IgD-negative memory B cell (primary cell): Measurements from ENCODE around the gene CRELD2. TPM values are rescaled to one million over a fixed set of nuclear protein-coding genes. Genes with fewer than 3 reads are reported as not detected.

Source experiments
- H3K27ac Mint-ChIP-seq, 3 donors: one replicate each; pipeline ENCODE4 v1.8.0; 2020 to 2022; ENCODE audit warnings: mild to moderate bottlenecking in 3 of 3, mixed read lengths in 3 of 3, moderate library complexity in 1 of 3
- H3K27me3 Mint-ChIP-seq: one replicate; pipeline ENCODE4 v1.8.0; 2021; ENCODE audit warnings: mixed read lengths
- H3K36me3 Mint-ChIP-seq: one replicate; pipeline ENCODE4 v1.8.0; 2020; ENCODE audit warnings: mild to moderate bottlenecking, mixed read lengths
- H3K4me1 Mint-ChIP-seq, 3 donors: one replicate each; pipeline ENCODE4 v1.8.0; 2020 to 2022; ENCODE audit warnings: mixed read lengths in 3 of 3, mild to moderate bottlenecking in 1 of 3
- H3K4me3 Mint-ChIP-seq, 4 donors: one replicate each; pipeline ENCODE4 v1.8.0; 2020 to 2022; ENCODE audit warnings: mild to moderate bottlenecking in 4 of 4, mixed read lengths in 4 of 4, moderate library complexity in 3 of 4
- H3K9me3 Mint-ChIP-seq, 3 donors: one replicate each; pipeline ENCODE4 v1.8.0; 2020 to 2021; ENCODE audit warnings: mixed read lengths in 3 of 3, mild to moderate bottlenecking in 1 of 3
- polyA plus RNA-seq: library from polyadenylated mRNA; unstranded; fragments of 300-500 nt; fragmentation: Illumina TruSeq; gene quantifications from one replicate; pipeline ENCODE4 v1.2.3, GENCODE V29; 2021

CRELD2 gene
- polyA plus RNA-seq, 1 donor from 2014 or later, result 29.7 TPM

DNA sequence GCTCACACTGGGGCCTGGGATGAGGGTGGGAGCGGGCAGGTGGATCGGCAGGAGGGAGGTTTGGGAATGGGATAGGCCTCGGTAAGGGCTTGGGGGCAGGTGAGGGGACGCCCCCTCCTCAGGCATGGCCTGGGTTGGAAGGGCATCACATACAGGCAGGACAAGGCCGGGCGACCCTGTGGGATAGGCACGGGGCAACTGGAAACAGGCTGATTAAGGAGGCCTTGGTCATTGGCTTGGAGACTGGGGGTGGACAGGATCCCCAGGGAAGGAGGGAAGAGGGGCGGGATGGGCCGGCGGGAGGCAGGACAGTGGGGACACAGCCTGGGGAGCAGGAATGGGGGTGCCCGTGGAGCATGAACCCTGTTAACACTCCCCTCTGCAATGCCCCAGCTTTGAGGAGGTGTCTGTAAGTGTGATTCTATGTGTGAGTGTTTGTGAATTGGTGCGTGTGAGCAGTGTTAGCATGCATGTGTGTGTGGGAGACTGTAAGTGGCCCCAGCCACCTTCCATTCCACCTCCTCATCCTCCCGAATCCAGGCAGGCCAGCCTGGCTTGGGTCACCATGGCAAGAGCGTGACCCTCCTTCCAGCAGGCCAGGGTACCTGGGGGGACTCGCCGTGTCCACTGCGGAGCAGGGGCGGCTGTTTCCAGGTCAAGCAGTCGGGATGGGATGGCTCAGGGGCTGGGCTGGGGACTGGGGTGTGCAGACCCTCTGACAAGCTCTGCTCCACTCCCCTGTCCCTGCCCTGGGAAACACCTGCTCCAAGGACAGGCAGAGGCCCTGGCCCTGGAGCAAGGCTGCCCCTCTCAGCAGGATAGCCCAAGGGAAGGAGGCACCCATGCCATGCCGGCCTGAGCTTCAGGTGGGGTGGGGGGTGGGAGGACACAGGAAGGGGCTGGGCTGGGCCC is 38.7 kb downstream of the CRELD2 start:
- H3K27ac Mint-ChIP-seq, result peak overlapping the region in 1 of 3 donors; percentile 74
- peak overlapping the region in 1 of 4 donors; percentile 18 for H3K4me3 Mint-ChIP-seq
- H3K9me3 Mint-ChIP-seq, result no peaks in the 10 kb centered on the region
- no peaks in the 10 kb centered on the region for H3K36me3 Mint-ChIP-seq
- H3K27me3 Mint-ChIP-seq, result no peaks in the 10 kb centered on the region
- H3K4me1 Mint-ChIP-seq, result peaks cover 0 to 2% (median 2%) of the 10 kb centered on the region in 3 donors

DNA sequence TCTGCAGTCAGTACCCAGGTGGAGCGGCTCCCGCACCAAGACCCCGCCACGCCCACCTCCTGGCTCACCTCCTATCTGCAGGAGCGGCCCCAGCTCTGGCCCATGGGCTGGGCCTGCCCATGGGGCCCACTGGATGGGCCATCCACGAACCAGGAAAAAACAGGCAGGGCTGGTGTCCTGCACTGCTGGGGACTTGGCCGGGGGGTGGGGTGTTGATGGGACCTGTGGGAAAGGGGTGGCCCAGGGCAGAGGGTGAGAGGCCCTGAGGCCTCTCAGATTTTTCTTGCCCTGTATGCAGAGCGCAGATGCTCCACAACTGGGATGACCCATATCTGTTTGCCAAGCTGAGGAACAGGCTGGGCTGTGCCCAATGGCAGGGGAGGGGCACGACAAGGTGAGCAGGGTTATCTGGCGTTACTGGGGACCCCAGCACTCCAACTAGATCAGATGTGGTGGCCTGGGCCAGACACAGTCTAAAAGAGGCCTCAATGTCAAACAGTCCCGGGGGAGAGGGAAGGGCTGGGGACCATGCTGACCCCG is 39.5 kb downstream of the CRELD2 start:
- Mint-ChIP-seq H3K27me3 (no peaks in the 10 kb centered on the region), H3K36me3 (peaks cover 2% of the 10 kb centered on the region), H3K9me3 (no peaks in the 10 kb centered on the region), H3K4me1 (peaks cover 0 to 2% (median 2%) of the 10 kb centered on the region in 3 donors), H3K27ac (peak overlapping the region in 1 of 3 donors; percentile 92), H3K4me3 (peak overlapping the region in 2 of 4 donors; percentile 65 to 87)

DNA sequence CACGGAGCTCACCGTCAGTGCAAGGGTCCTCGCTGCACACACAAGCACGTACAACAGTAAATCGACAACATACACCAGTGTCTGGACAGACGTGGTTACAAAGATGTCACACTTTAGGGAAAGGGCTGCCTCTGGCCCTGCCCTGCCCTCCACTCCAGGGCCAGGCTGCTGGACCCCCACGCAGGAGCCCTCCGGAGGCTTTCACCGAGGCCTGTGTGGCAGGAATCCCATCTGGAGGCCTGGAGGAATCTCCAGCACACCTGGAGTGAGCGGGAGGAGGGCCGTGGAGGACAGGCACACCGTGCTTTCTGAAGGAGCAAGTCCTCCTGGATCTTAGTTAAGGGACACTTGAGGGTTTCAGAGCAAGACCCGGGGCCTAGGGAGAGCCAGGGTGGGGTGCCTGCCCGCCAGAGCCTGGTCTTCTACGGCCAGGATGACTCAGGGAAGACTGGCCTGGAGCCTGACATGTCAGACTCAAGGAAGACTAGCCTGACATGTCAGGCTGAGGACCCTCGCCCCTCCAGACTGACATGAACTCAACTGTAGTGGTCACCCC is 40.0 kb downstream of the CRELD2 start:
- H3K27me3 Mint-ChIP-seq, result no peaks in the 10 kb centered on the region
- H3K4me3 Mint-ChIP-seq, result peak overlapping the region in 3 of 4 donors; percentile 46 to 87 (median 73)
- H3K9me3 Mint-ChIP-seq, result no peaks in the 10 kb centered on the region
- H3K36me3 Mint-ChIP-seq, result peaks cover 4% of the 10 kb centered on the region
- H3K27ac Mint-ChIP-seq, result peak overlapping the region in 1 of 3 donors; percentile 92
- H3K4me1 Mint-ChIP-seq, result peaks cover 0 to 5% (median 2%) of the 10 kb centered on the region in 3 donors

DNA sequence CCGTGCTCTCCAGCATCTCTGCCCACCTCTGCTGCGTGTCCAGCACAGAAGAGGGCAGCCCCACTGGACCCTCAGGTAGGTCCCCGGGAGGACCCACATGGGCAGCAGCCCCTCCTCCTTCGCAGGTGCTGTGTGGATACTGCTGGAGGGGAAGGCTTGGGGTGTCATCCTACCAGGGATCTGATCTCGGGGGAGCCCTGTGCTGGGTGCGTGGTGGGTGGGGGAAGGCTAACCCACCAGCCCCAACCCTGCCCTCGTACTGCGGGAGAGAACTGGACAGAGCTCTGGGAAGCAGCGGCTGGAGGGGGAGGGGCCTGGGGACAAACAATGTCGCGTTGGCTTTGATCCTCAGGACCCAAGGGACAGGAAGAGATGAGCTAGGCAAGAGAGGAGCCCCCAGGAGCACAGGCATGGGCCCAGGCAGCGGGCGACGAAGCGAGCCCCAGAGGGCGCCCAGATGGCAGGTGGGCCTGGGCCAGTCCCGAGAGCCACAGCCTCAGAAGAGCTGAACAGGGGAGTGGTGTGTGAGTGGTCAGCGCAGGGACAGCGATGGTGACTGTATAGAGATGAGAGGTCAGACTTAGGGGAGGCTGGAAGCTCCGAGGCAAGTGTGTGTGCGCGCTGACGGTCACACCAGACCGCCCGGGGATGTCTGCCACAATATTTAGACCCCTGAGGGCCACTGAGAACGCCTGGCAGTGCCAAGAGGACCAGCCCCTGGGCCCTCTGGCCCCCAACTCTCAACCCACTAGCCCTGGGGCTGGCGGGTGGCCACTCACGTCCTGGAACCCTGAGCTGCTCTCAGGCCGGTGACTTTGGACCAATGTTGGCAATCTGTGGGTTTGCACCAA is 40.7 kb downstream of the CRELD2 start:
- no peaks in the 10 kb centered on the region for H3K27me3 Mint-ChIP-seq

DNA sequence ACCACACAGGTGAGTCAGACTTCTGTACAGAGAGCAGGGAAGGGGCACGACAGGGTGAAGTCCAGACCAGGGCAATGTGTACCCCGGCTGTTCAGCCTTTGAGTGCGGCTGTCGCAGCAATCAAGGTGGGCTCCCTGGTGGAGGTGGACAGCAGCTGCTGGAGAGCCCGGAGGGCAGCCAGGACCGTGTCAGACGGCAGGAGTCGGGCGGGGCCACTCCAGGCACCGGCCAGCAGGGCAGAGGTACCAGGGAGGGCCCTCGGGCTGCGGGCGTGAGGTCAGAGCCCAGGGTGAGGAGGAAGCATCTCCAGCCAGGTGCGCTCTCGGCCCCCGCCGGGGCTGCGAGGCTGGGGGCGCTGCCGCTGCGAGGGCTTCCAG is 41.3 kb downstream of the CRELD2 start:
- no peaks in the 10 kb centered on the region for H3K27me3 Mint-ChIP-seq
- peak overlapping the region; percentile 90 to 92 (median 91) for H3K27ac Mint-ChIP-seq
- H3K4me1 Mint-ChIP-seq, result peaks cover 5 to 12% (median 7%) of the 10 kb centered on the region in 3 donors
- no peaks in the 10 kb centered on the region for H3K9me3 Mint-ChIP-seq
- H3K36me3 Mint-ChIP-seq, result peaks cover 10% of the 10 kb centered on the region
- peak overlapping the region; percentile 74 to 87 (median 82) for H3K4me3 Mint-ChIP-seq

More for the DNA sequence above, 40.7 kb downstream of the CRELD2 start:
- Mint-ChIP-seq H3K4me1 (peaks cover 5 to 12% (median 5%) of the 10 kb centered on the region in 3 donors), H3K36me3 (peaks cover 10% of the 10 kb centered on the region), H3K9me3 (no peaks in the 10 kb centered on the region), H3K27ac (peak overlapping the region; percentile 90 to 92 (median 91)), H3K4me3 (peak overlapping the region; percentile 74 to 87 (median 82))

DNA sequence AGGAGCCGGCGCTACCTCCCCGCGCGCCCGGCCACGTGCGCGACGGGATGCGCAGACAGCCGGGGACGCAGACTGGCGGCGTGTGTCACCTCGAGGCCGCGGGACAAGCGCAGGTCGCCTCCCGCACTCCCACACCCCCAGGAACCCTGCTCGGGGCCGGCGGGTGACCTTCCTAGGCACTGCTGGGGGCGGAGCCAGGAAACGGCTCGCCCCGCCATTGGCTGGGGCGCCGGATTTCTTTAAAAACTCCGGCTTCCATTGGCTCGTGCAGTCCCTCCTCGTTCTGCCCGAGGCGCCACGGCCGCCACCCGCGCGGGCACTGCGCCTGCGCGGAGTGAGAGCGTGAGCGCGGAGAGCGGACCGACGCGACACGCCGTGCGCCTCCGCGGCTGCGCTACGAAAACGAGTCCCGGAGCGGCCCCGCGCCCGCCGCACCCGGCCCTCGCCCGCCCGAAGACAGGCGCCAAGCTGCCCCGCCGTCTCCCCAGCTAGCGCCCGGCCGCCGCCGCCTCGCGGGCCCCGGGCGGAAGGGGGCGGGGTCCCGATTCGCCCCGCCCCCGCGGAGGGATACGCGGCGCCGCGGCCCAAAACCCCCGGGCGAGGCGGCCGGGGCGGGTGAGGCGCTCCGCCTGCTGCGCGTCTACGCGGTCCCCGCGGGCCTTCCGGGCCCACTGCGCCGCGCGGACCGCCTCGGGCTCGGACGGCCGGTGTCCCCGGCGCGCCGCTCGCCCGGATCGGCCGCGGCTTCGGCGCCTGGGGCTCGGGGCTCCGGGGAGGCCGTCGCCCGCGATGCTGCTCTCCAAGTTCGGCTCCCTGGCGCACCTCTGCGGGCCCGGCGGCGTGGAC is 41.9 kb downstream of the CRELD2 start, which contains the start of gene PIM3:
TSS of gene PIM3 (plus strand) at position 614 of the 846 bp plus-strand sequence. CDS start at position 790, 176 bp downstream.
- Mint-ChIP-seq H3K9me3 (no peaks in the 10 kb centered on the region), H3K27ac (peak within 1 kb of the TSS; percentile 94 to 100 (median 95)), H3K36me3 (peaks cover 10% of the 10 kb centered on the region), H3K27me3 (no peaks in the 10 kb centered on the region), H3K4me1 (peaks cover 5 to 14% (median 7%) of the 10 kb centered on the region in 3 donors), H3K4me3 (peak within 1 kb of the TSS; percentile 87 to 97 (median 92))

DNA sequence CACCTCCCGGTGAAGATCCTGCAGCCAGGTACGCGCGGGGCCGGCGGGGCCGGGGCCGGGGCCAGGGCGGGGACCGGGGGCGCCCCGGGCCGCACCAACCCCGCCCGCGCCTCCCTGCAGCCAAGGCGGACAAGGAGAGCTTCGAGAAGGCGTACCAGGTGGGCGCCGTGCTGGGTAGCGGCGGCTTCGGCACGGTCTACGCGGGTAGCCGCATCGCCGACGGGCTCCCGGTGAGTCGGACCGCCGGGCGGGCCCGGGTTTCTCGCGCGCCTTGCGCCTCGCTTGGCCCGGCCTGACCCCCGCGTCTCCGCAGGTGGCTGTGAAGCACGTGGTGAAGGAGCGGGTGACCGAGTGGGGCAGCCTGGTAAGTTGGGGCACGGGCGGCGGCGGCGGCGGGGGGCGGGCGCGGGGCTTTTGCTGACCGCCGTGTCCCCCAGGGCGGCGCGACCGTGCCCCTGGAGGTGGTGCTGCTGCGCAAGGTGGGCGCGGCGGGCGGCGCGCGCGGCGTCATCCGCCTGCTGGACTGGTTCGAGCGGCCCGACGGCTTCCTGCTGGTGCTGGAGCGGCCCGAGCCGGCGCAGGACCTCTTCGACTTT is 42.7 kb downstream of the CRELD2 start:
- Mint-ChIP-seq H3K27me3 (no peaks in the 10 kb centered on the region), H3K4me1 (peaks cover 5 to 14% (median 7%) of the 10 kb centered on the region in 3 donors), H3K27ac (peak overlapping the region; percentile 94 to 100 (median 95)), H3K36me3 (peaks cover 10% of the 10 kb centered on the region), H3K4me3 (peak overlapping the region; percentile 87 to 97 (median 92)), H3K9me3 (no peaks in the 10 kb centered on the region)

DNA sequence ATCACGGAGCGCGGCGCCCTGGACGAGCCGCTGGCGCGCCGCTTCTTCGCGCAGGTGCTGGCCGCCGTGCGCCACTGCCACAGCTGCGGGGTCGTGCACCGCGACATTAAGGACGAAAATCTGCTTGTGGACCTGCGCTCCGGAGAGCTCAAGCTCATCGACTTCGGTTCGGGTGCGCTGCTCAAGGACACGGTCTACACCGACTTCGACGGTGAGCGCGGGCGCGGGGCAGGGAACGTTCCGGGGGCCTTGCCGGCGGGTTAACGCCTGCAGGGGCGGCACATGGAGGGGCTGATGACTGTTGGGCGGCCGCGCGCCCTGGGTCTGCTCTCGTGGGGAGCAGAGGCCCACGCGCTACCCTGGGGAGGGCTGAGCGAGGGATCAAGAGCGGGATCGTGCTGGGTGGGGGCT is 43.2 kb downstream of the CRELD2 start:
- H3K36me3 Mint-ChIP-seq, result peaks cover 10% of the 10 kb centered on the region
- peak overlapping the region; percentile 94 to 100 (median 95) for H3K27ac Mint-ChIP-seq
- peaks cover 5 to 14% (median 7%) of the 10 kb centered on the region in 3 donors for H3K4me1 Mint-ChIP-seq
- peak overlapping the region; percentile 87 to 97 (median 92) for H3K4me3 Mint-ChIP-seq
- no peaks in the 10 kb centered on the region for H3K9me3 Mint-ChIP-seq
- H3K27me3 Mint-ChIP-seq, result no peaks in the 10 kb centered on the region

DNA sequence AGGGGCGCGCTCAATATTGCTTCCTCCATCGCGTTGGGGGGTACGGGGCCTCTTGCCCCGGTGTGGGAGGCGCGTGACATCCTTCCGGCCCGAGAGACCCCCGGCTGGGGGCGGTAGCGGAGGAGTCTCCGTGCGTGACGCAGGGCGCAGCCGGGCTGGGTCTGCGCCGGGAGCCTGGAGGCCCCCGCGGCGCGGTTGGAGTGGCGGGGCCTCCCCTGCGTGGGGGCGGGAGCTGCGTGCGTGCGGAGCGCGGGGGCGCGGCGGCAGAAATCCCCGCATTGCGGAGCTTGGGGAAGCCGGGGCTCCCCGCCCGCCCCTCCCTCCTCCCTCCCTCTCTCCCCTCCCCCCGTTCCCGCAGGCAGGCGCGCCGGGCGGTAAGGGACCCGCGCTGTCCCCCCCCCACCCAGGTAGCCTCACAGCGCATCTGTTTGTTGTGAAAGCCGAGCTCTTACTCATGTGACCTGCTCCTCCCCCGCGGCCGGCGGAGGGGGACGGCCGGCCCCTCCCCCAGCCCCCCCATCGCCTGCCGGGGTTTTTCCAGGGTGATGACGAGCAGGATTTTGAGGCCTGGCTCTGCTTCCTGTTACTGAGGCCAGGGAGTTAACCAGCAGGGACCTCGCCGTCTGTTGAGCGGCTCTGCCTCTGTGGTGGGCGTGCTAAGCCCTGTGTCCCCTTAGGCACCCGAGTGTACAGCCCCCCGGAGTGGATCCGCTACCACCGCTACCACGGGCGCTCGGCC is 43.7 kb downstream of the CRELD2 start:
- no peaks in the 10 kb centered on the region for H3K27me3 Mint-ChIP-seq
- peak overlapping the region; percentile 95 to 100 (median 97) for H3K27ac Mint-ChIP-seq
- H3K4me1 Mint-ChIP-seq, result peaks cover 7 to 16% (median 7%) of the 10 kb centered on the region in 3 donors
- no peaks in the 10 kb centered on the region for H3K9me3 Mint-ChIP-seq
- H3K36me3 Mint-ChIP-seq, result peaks cover 10% of the 10 kb centered on the region
- peak overlapping the region; percentile 87 to 97 (median 92) for H3K4me3 Mint-ChIP-seq

DNA sequence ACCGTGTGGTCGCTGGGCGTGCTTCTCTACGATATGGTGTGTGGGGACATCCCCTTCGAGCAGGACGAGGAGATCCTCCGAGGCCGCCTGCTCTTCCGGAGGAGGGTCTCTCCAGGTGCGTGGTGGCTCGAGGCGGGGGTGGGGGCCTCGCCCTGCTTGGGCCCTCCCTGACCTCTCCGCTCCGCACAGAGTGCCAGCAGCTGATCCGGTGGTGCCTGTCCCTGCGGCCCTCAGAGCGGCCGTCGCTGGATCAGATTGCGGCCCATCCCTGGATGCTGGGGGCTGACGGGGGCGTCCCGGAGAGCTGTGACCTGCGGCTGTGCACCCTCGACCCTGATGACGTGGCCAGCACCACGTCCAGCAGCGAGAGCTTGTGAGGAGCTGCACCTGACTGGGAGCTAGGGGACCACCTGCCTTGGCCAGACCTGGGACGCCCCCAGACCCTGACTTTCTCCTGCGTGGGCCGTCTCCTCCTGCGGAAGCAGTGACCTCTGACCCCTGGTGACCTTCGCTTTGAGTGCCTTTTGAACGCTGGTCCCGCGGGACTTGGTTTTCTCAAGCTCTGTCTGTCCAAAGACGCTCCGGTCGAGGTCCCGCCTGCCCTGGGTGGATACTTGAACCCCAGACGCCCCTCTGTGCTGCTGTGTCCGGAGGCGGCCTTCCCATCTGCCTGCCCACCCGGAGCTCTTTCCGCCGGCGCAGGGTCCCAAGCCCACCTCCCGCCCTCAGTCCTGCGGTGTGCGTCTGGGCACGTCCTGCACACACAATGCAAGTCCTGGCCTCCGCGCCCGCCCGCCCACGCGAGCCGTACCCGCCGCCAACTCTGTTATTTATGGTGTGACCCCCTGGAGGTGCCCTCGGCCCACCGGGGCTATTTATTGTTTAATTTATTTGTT is 44.6 kb downstream of the CRELD2 start:
- Mint-ChIP-seq H3K9me3 (no peaks in the 10 kb centered on the region), H3K27me3 (no peaks in the 10 kb centered on the region), H3K27ac (peak overlapping the region; percentile 83 to 100 (median 97)), H3K4me1 (peaks cover 12 to 21% (median 15%) of the 10 kb centered on the region in 3 donors), H3K4me3 (peak overlapping the region; percentile 77 to 97 (median 86)), H3K36me3 (peaks cover 10% of the 10 kb centered on the region)

DNA sequence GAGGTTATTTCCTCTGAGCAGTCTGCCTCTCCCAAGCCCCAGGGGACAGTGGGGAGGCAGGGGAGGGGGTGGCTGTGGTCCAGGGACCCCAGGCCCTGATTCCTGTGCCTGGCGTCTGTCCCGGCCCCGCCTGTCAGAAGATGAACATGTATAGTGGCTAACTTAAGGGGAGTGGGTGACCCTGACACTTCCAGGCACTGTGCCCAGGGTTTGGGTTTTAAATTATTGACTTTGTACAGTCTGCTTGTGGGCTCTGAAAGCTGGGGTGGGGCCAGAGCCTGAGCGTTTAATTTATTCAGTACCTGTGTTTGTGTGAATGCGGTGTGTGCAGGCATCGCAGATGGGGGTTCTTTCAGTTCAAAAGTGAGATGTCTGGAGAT is 45.2 kb downstream of the CRELD2 start:
- peak overlapping the region; percentile 83 to 100 (median 97) for H3K27ac Mint-ChIP-seq
- H3K4me1 Mint-ChIP-seq, result peaks cover 12 to 21% (median 15%) of the 10 kb centered on the region in 3 donors
- H3K9me3 Mint-ChIP-seq, result no peaks in the 10 kb centered on the region
- peaks cover 10% of the 10 kb centered on the region for H3K36me3 Mint-ChIP-seq
- H3K4me3 Mint-ChIP-seq, result peak overlapping the region; percentile 61 to 97 (median 84)
- H3K27me3 Mint-ChIP-seq, result no peaks in the 10 kb centered on the region
